Endothelial cell of hepatic sinusoid (primary cell): ENCODE results near the gene VMAC.
"Not testable (repeated sequence)": the region's sequence is repeated elsewhere in the genome, so short reads cannot be mapped to it uniquely, and the experiment has no call there.

Experiments
- in situ Hi-C: cut with HindIII; loops from 2 replicates; pipeline ENCODE4 v1.10.0; 2017; ENCODE audit warnings: low sequenced_read_pairs

The VMAC gene

DNA sequence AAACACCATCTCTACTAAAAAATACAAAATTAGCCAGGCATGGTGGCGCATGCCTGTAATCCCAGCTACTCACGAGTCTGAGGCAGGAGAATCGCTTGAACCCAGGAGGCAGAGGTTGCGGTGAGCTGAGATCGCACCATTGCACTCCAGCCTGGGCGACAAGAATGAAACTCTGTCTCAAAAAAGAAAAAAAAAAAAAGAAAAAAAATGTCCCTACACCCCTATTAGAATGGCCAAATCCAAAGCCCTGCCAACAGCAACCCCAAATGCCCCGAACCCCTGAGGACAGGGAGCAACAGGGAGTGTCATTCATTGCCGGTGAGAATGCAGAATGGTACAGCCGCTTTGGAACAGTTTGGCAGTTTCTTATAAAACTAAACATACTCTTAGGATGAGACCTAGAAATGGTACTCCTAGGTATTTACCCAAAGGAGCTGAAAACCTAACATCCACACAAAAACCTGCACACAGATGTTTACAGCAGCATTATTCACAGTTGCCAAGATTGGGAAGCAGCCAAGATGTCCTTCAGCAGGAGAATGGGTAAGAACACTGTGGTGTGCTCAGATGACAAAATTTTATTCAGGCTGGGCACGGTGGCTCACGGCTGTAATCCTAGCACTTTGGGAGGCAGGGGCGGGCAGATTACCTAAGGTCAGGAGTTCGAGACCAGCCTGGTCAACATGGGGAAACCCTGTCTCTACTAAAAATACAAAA, 21.4 kb upstream of the VMAC start:
- in situ Hi-C loops: not testable (repeated sequence)

DNA sequence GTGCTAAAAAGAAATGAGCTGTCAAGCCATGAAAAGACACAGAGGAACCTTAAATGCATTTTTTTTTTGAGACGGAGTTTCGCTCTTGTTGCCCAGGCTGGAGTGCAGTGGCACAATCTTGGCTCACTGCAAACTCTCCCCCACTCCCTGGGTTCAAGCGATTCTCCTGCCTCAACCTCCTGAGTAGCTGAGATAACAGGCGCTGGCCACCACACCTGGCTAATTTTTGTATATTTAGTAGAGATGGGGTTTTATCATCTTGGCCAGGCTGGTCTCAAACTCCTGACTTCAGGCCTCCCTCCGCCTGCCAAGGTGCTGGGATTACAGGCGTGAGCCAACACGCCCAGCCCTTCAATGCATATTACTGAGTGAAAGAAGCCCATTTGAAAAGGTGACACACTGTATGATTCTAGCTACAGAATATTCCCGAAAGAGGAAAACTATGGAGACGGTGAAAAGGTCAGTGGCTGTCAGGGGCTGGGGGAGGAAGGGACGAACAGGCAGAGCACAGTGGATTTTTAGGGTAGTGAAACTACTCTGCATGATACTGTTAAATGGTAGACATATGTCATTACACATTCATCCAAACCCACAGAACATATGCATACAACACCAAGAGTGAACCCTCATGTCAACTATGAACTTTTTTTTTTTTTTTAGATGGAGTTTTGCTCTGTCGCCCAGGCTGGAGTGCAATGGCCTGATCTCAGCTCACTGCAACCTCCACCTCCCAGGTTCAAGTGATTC, 20.4 kb upstream of the VMAC start:
- in situ Hi-C loops: not testable (repeated sequence)

DNA sequence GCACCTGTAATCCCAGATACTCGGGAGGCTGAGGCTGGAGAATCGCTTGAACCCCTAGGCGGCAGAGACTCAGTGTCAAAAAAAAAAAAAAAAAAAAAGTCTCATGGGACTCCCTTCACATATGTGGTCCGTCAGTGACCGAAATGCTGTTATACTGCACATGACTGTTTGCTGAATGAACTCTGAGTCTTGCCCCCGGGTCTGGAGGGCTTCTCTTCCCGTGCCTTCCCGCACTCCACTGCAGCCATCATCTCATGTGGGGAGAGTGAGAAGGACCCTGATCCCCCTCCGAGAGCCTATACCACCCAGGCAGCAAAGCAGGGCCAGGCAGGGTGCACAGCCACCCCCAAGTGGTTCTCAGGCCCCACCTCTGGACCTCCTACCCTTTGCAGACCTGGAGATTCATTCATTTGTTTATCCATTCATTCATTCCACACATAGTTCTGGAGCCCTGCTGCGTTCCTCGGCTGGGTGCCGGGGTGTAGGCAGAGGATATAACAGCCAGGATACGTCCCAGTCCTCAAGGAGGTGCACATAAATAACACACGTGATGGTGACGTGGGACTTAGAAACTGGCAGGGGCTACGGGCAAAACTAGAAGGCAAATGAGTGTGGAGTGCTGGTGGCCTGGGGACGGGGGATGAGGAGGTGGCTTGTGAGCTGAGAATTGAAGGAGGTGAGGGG, 15.2 kb upstream of the VMAC start:
- in situ Hi-C loops: no loop called here

DNA sequence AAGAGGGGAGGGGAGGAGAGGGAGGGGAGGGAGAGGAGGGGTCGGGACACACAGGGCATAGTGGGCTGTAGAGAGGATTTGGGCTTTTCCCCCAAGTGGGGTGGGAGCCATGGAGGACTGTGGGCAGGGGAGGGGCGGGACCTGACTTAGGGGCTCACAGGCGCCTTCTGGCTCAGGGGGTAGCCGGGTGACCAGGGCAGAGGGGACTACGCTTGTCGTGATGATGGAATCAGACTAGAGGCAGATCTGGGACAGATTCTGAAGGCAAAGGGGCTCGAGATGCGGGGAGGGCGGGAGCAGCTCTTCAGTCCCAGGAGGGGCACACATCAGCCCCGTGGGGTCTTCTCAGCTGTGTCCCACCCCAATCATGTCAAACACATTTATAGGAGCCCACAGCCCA, 14.6 kb upstream of the VMAC start:
- in situ Hi-C loops: no loop called here

DNA sequence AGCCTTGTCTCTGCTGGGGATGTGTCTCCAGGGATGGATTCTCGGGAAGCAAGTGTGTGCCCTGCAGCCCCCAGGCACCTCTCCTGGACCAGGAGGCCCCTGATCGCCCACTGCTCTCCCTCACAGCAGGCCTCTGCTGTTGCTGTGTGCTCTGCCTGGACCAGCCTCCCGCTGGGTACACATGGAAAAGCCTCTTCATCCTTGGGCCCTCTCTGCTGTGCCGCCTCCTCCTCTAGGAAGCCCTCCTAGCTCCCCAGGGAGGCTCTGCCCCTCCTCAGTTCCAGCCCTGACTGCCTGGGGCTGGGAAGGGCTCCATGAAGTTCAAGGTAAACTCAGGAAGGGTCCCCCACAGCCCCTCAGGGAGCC, 13.1 kb upstream of the VMAC start:
- in situ Hi-C loops: no loop called here

DNA sequence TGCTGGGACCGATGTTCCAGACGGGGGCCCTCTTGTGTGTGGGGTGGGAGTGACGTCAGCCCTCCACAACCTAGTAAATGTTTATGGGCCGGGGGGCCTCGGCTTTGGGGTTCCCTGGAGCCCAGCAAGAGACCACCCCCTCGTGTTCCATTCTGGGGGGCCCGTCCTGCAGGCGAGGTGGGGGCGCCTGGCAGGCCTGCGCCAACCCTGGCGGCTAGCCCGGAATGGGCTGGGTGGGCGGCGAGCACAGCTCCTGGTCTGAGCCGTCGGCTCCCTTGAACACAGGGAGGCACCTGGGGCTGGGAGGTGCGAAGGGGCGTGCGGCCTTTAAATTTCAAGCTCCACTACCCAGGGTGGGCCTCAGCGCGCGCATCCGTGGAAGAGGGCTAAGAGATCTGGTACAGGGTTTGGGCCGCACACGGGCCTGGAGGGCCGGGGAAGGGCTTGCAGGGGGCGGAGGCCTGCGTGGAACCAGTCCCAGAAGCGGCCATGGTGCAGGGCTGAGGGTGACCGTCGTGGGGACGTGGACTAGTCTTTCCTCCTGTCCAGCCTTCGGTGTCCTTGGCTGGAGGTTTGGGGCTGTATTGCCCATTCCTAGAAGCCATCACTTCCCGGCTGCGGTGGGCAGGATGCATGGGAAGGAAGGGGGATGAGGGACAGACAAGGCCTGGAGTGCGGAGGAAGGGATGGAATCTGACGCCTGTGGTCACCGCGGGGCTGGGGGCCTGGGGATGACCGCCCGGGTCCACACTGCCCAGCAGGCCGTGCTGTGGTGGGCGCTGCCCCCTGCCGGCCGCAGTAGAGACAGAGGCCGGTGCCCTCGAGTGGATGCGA, 12.5 kb upstream of the VMAC start:
- in situ Hi-C loops: no loop called here

DNA sequence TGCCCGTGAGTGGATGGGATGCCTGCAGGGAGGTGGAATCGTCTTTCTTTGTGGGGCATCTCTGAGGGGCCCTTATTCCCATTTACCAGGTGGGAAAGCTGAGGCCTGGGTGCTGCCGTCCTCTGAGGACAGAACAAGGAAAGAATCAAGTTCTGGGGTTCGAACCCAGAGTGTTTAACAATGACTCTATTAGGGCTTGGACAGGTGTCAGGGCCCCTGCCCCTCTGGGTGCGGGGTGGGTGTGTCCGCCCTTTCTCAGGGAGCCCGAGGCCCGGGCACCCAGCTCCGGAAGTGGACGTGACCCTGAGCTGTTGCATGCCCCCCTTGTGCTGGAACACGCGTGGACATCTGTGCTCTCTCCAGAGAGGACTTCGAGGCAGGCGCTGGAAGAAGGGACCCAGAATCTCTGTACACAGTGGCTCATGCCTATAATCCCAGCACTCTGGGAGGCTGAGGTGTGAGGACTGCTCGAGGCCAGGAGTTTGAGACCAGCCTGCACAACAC, 11.8 kb upstream of the VMAC start:
- in situ Hi-C loops: no loop called here

DNA sequence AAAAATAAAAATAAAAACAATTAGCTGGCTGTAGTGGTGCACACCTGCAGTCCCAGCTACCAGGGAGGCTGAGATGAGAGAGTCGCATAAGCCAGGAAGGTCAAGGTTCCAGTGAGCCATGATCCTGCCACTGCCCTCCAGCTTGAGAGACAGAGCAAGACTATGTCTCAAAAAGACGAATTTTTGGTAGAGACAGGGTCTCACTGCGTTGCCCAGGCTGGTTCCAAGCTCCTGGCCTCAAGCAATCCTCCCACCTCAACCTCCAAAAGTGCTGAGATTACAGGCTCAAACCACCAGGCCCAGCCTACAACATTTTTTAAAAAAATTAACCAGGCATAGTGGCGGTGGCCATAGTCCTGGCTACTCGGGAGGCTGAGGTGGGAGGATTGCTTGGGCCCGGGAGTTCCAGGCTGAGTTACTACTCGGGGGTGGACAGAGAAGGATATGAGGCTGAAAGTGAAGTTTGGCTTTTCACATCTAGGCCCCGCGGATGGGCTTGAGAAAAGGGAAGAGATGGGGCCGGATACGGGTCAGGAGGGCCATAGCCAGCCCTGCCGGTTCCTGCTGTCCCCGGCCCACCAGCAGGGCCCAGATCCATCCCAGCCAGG, 11.3 kb upstream of the VMAC start:
- in situ Hi-C loops: no loop called here

DNA sequence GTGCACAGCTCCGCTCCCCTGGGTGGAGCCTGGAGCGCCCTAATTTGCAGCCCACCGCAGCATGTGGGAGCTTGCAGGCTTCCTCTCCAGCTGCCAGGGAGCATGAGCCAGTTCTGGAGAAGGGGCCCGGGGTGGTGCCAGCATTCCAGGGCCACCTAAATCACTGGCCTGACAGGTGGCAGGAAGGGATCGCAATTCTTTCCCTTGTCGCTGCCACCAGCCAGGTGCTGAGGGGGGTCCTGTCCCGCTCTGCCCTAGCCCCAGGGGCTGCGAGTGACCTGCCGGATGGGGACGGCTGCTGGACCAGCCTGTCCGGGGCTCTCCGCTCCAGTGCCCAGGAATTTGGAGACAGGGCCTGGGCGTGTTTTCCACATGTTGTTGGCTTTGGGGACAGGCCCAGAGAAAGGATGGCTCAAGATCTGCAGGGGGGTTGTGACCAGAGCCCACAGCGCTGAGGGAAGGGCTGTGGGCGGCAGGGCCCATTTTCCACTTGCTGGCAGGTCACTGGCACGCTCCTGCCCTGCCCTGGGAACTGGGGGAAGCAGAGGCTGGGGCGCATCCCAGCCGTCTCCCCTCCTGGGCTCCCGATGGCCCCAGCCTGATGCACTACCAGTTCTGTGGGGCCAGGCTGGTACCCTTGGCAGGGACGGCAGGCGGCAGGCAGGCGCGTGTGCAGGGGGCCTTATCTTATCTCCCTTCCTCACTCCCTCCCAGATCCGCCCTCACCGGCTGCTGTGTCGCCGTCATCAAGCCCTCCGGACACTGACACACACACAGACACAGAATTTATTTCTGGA, 10.6 kb upstream of the VMAC start:
- in situ Hi-C loops: no loop called here

DNA sequence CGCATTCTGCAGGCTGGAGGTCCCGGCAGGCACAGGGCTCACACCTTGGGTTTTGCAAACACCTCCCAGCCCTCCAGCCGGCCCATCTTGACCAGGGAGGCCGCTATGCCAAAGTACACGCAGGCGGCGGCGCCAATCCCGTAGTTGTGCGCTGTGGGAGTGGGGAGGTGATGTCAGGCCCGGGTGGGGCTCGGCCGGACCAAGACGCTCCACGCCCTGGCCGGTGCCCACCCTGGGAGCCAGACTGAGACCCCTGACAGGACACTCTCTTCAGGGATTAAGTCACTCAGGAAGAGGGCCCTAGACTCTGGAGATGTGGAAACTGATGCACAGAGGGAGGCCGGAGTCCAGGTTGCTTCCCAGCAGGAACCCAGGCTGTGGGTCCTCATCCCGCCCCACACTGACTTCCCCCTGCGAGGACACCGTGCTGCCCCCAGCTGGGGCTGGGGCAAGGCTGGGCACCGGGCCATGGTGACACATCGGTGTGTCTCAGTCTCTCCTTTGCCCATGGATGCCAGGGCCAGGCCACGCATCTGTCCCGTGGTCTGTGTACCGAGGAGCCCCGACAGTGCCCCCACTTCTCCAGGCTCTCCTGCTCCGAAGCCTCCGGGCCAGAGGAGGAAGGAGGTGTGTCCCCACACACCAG, 9.8 kb upstream of the VMAC start:
- in situ Hi-C loops: no loop called here

DNA sequence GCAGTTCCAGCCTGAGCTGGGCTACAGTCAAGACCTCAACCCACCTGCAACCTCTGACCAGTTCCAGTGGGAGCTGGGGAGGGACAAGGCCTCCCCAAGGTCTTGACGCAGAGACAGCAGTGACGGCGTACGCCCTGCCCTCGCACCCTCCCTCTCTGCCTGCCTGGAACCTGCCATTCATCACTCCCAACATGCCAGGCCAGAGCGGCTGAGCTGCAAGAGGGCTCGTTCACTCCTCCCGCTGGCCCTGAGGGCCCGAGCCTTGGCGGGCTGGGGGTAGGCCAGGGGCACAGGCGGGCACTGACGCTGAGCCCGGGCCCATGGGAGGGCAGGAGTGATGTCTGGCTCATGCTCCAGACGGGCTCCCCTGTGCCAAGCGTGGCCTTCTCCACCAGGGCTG, 9.3 kb upstream of the VMAC start:
- in situ Hi-C loops: no loop called here

DNA sequence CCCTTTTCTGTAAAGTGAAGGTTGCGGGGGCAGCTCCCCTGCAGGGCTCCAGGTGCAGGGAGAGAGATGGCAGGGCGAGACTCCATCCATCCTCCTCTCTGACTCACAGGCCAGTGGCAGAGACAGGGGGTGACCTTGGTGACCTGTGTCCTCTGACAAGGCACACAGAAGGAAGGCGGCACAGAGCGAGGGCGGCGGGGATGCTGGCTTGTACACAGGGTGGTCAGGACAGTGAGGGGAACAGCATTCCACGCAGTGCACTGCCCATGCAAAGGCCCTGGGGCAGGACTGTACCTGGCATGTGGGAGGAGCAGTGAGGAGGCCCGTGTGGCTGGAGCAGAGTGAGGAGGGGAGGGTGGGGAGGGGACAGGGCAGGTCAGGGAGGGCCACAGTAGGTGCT, 8.8 kb upstream of the VMAC start:
- in situ Hi-C loops: no loop called here

DNA sequence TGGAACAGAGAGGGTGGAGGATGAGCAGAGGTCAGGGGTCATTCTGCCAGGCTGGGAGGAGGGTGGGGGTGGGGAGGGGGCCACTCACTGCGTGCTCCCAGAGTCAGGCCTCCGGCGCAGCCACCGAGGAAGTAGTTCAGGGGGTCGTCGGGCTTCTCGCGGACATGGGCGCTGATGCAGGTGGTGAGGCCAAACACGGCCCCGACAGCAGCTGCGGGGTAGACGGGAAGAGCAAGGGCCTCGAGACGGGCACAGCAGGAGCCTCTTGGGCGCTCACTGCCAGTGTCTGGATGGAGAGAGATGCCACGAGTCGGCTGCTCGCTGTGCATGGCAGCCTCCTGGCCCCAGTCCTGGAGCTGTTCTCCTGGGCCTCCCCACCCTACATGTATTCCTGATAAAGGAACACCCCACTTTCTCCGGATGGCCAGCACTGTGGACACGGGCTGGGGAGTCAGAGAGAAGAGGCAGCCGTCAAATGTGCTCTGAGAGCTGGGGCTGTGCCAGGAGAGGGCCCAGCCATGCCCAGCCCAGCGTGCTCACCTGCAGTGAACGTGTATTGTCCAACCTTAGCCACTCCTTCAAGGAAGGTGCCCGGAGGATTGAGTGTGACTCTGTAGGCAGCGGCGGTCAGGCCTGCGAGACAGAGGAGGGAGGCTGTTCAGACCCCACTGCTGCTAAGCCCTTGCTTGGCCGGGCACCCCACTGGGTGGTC, 8.2 kb upstream of the VMAC start:
- in situ Hi-C loops: no loop called here

DNA sequence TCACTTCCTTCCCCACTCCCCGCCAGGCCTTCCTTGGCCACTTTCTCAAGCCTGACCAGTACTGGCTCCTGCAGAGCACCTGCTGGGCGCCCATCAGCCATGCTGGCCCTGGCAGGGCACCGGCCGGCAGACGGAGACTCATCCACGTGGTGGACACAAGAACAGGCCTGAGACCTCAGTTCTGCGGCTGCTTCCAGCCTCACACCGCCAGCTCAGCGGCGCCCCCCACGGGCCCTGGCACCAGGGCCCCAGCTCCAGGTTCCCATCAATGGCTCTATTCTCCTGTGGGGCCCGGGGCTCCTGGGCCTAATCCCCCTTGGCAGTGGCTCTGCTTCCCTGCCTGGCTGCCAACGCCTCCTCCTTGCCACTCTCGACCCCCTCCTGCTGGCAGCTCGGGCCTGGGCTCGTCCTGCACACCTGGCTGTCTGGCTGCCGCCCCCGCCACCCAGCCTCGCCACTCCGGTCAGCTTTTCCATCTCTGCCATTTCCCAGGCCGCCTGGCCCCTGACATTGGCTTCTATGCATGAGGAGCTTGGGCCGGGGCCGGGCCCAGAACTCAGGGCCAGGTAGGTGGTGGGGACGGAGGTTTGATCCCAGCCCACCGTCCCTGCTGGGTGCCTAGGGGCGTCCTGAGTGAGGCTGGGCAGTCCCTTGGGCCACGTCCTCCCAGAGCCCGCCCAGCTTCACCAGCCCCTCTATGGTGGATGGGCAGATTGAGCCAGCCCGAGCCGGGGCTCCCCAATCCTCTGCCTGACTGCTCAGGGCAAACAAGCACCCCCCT, 7.3 kb upstream of the VMAC start:
- in situ Hi-C loops: no loop called here

DNA sequence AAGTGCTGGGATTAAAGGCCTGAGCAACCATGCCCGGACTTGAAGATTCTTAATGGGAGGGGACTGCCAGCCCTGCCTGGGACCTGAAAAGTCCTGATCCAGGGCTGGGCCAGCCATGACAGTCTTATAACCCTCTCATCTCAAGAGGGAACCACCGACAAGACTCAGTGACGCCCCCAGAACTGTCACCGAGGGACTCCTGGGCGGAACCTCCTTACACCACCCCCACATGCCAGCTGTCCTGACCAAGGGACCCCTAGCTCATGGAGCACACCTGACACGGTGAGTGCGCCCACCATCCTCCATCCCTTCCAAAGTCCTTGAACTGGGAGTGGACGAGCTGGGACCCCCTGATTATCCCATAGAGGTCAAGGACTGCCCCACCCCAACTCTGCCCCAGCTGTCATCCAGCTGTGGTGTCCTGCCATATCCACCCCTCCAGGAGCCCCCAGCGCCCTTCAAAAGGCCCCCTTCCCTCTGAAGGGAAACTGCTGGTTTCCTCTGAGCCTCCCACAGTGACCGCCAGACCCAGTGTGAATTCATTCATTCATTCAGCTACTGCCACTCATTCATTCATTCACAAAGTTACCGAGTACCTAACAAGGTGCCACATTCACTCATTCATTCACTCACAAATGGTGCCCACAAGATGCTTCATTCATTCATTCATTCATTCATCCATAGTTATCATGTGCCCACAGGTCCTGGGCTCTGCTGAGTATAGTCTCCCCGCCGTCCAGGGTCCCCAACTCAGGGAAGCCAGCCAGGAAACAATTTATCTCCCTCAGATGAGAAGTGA, 4.7 kb upstream of the VMAC start:
- in situ Hi-C loops: loop anchor here (10.0 kb wide), 1 partner anchor 65 kb away; the partner anchor contains the start of gene FUT6

DNA sequence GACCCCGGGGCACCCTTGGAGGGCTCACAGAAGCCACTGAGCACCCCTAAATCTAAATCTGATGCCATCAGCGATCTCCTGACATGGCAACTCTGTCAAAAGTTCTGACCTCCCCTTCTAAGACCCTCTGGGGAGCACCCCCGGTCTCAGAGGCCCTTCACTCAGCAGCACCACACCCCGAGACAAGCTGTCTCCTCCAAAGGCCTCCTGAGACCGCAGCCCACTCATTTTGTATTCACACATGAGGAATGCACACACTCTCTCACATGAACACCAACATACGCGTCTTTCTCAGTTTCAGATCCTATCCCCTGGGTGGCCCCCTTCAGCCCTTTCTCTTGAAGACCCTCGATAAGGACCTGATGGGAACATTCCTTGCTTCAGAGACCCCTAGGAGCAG, 3.7 kb upstream of the VMAC start:
- in situ Hi-C loops: loop anchor here (10.0 kb wide), 1 partner anchor 66 kb away; the partner anchor contains the start of gene FUT6

DNA sequence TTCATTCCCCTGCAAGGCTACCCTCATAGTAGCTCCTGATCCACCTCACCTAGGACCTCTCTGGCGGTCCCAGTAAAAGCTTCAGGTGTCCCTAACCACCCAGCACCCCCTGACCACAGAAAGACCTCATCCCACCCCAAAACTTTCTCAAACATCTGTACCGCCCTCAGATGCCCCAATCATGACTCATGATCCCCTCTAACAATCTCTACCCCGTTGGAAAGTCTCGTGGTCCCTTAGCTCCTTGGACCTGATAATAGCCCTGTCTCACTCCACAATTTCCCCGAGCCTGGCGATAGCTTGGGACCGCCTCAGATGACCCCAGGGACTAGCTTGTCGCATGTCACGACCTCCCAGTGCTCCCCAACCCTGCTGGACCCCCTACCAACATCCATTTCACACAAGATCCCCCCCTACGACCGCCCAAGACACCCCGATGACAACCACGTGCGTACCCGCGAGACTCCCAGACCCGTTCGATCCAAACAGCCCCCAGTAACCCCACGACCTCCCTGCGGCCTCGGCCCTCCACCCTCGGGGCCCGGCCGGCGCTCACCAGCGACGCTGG, 1.5 kb upstream of the VMAC start:
- in situ Hi-C loops: loop anchor here (10.0 kb wide), 1 partner anchor 68 kb away; the partner anchor contains the start of gene FUT6
